Heart left ventricle (tissue), 16 donors: ENCODE results near the gene DCHS1. TPM values are rescaled to one million over a fixed set of nuclear protein-coding genes. Genes with fewer than 3 reads are reported as not detected.

Experiments
- ATAC-seq, 4 donors: fragments of 200-7000 bp; cut with Tn5 transposase; one replicate each; pipeline ENCODE4 v1.9.1; 2020 to 2022; ENCODE audit warnings: moderate library complexity in 4 of 4, mild to moderate bottlenecking in 3 of 4, moderate number of reproducible peaks in 1 of 4
- DNase-seq, 5 donors: peaks; one replicate each; pipeline ENCODE4 v3.0.0-alpha.2; 2020
- H3K27ac ChIP-seq, 12 donors: fragments of 200-600 bp; sonication (generic) in 4 of 12; one replicate each; pipeline versions ENCODE4 v1.5.0 to v1.8.0; 2016 to 2022; ENCODE audit warnings: mild to moderate bottlenecking in 2 of 12
- H3K27me3 ChIP-seq, 9 donors: fragments of 200-600 bp; sonication (generic) in 2 of 9; one replicate each; pipeline versions ENCODE4 v1.5.1 to v1.8.0; 2016 to 2022; ENCODE audit warnings: mild to moderate bottlenecking in 3 of 9
- H3K36me3 ChIP-seq, 9 donors: fragments of 200-600 bp; sonication (generic) in 2 of 9; one replicate each; pipeline versions ENCODE4 v1.5.0 to v1.8.0; 2018 to 2022; ENCODE audit warnings: mild to moderate bottlenecking in 2 of 9
- H3K4me1 ChIP-seq, 12 donors: fragments of 200-600 bp; sonication (generic) in 4 of 12; one replicate each; pipeline versions ENCODE4 v1.5.0 to v1.8.0; 2016 to 2022; ENCODE audit warnings: mild to moderate bottlenecking in 3 of 12
- H3K4me3 ChIP-seq, 12 donors: fragments of 200-600 bp; sonication (generic) in 4 of 12; one replicate each; pipeline versions ENCODE4 v1.5.0 to v1.8.0; 2017 to 2022; ENCODE audit warnings: mild to moderate bottlenecking in 9 of 12, moderate library complexity in 4 of 12
- H3K9me3 ChIP-seq, 12 donors: fragments of 200-600 bp; sonication (generic) in 4 of 12; one replicate each; pipeline versions ENCODE4 v1.5.0 to v1.8.0; 2016 to 2022; ENCODE audit warnings: mild to moderate bottlenecking in 1 of 12
- CTCF ChIP-seq, 12 donors: fragments of 200-600 bp; sonication (generic) in 4 of 12; IDR thresholded peaks; one replicate each; pipeline versions ENCODE4 v1.5.0 to v1.8.0; 2018 to 2022; ENCODE audit warnings: antibody characterized with exemption in 12 of 12, mild to moderate bottlenecking in 5 of 12
- POLR2A ChIP-seq, 2 donors: fragments of 450-650 bp; IDR thresholded peaks; one replicate each; pipeline ENCODE4 v1.6.1; 2017; ENCODE audit warnings: antibody characterized with exemption in 2 of 2, mild to moderate bottlenecking in 2 of 2, moderate library complexity in 2 of 2
- WGBS, 4 donors: extraction: QIAGEN DNeasy Blood & Tissue Kit in 2 of 4; methylation state at CpG; one replicate each; pipeline versions ENCODE4 v1.1.5 to v1.1.7; 2013 to 2018; 5-methylcytosine and 5-hydroxymethylcytosine counted together
- intact Hi-C, 10 donors: fragments of 100-400 bp; cut with DNase I; formaldehyde crosslinking; loops; one replicate each; pipeline versions ENCODE4 v1.11.1 to v1.14.2; 2022
- polyA plus RNA-seq, 2 donors: library from polyadenylated mRNA; stranded (reverse); fragments of 200-250 nt; gene quantifications; one replicate each; pipeline ENCODE4 v1.2.3, GENCODE V29; 2013
- total RNA-seq, 9 donors: library from RNA; depleted of rRNA in 2 of 9; stranded (reverse); fragments of >200 nt in 2 of 9; fragmentation: NEBNext Ultra II Directional in 3 of 9; extraction: Animal tissue kit (Norgen Biotek cat#: 25700) in 3 of 9; gene quantifications; one replicate each; pipeline versions ENCODE4 v1.1.0 to v1.2.4, GENCODE V29; 2016 to 2023
- donor health status: ischemic (EF 13 %, LVEDD 7.1; RV severe dilation, severe dysfunction).
- donor health status: healthy with polysubstance abuse.
- donor health status: DM: no; HTN: yes; CAD: no.
- donor health status: DM: no; HTN: no; CAD: no.
- donor health status: ischemic (EF 25% LVEDD 6.9; RV normal size, moderate dysfunction).
- donor health status: ischemic (EF 25% LVEDD 5.7; RV mildly dilated, moderate dysfunction).
- donor health status: healthy.
- donor health status: DM: yes; HTN: yes; CAD: no.
- donor health status: ischemic (EF 35%, LVEDD 5.7; RV mildly dilated, moderate dysfunction).
- donor health status: nonischemic (EF 11% LVEDD 7.7; RV severe dilation, severe dysfunction).
- donor health status: DM: yes; HTN: yes; CAD: no.
- donor health status: PGD.
- donor health status: ischemic (EF 29% LVEDD 5.4; RV normal size, mild dysfunction).
- donor health status: nonischemic (EF 23%, LVEDD 6.1; RV moderate dilation, normal function).

The DCHS1 gene
- total and polyA plus RNA-seq, 11 donors: 3.6 to 19.6 (median 10.5) TPM

GRCh38 chr11:6674862-6675261 is 19.3 kb upstream of the DCHS1 start:
- ATAC-seq (peak in 3 of 4 donors; percentile 31 to 72 (median 34)), DNase-seq (no peak)
- Histone ChIP-seq H3K4me1 (peaks cover 0 to 25% (median 2%) of the 10 kb centered on the region in 12 donors), H3K27ac (peak overlapping the region in 9 of 12 donors; percentile 47 to 73 (median 63)), H3K36me3 (peaks cover 0 to 4% (median 0%) of the 10 kb centered on the region in 9 donors), H3K27me3 (no peaks in the 10 kb centered on the region), H3K9me3 (no peaks in the 10 kb centered on the region), H3K4me3 (no peak overlapping the region)
- WGBS, 4 donors: 61 to 73% (median 72%) methylated on average over 4 of the region's 4 CpGs
- intact Hi-C loops: loop anchor here in 2 of 10 donors (1.0 to 10.0 kb wide), 2 partner anchors 15 to 290 kb away; no protein-coding TSS in a partner anchor
- no peak for TF ChIP-seq CTCF (IDR thresholded peaks at IDR 0.05)
- TF ChIP-seq POLR2A (IDR thresholded peaks at IDR 0.05): no peak

- intact Hi-C loops: loop anchor here in 2 of 10 donors (1.0 to 10.0 kb wide), 2 partner anchors 14 to 289 kb away; no protein-coding TSS in a partner anchor
- Histone ChIP-seq H3K36me3 (no peaks in the 10 kb centered on the region), H3K9me3 (no peaks in the 10 kb centered on the region), H3K4me1 (peaks cover 0 to 25% (median 2%) of the 10 kb centered on the region in 12 donors), H3K4me3 (no peak overlapping the region), H3K27ac (peak overlapping the region in 8 of 12 donors; percentile 47 to 73 (median 64)), H3K27me3 (no peaks in the 10 kb centered on the region)
- ATAC-seq: no peak
- WGBS, 4 donors: 87 to 92% (median 89%) methylated on average over 1 of the region's 1 CpG
- no peak for DNase-seq
- TF ChIP-seq POLR2A (IDR thresholded peaks at IDR 0.05) (no peak), CTCF (IDR thresholded peaks at IDR 0.05) (no peak)
These were observed 18.6 kb upstream of the DCHS1 start for GRCh38 chr11:6674219-6674597.

- Histone ChIP-seq H3K27ac (peak overlapping the region in 2 of 12 donors; percentile 62 to 73), H3K4me1 (peaks cover 0 to 25% (median 2%) of the 10 kb centered on the region in 12 donors), H3K27me3 (no peaks in the 10 kb centered on the region), H3K4me3 (no peak overlapping the region), H3K36me3 (no peaks in the 10 kb centered on the region), H3K9me3 (no peaks in the 10 kb centered on the region)
- intact Hi-C loops: loop anchor here in 2 of 10 donors (1.0 to 10.0 kb wide), 2 partner anchors 13 to 289 kb away; no protein-coding TSS in a partner anchor
- no peak for DNase-seq
- no peak for TF ChIP-seq POLR2A (IDR thresholded peaks at IDR 0.05)
- TF ChIP-seq CTCF (IDR thresholded peaks at IDR 0.05): no peak
- ATAC-seq: no peak
These were observed 18.1 kb upstream of the DCHS1 start for GRCh38 chr11:6673523-6674218.

GRCh38 chr11:6671991-6672390 is 16.4 kb upstream of the DCHS1 start:
- DNase-seq (no peak), ATAC-seq (no peak)
- intact Hi-C loops: loop anchor here in 1 of 10 donors (10.0 kb wide), 1 partner anchor 287 kb away; no protein-coding TSS in a partner anchor
- no peaks in the 10 kb centered on the region for H3K36me3 ChIP-seq
- no peak overlapping the region for H3K4me3 ChIP-seq
- no peak overlapping the region for H3K27ac ChIP-seq
- WGBS, 4 donors: 80 to 82% (median 82%) methylated on average over 2 of the region's 2 CpGs
- TF ChIP-seq POLR2A (IDR thresholded peaks at IDR 0.05) (no peak), CTCF (IDR thresholded peaks at IDR 0.05) (no peak)
- no peaks in the 10 kb centered on the region for H3K9me3 ChIP-seq
- H3K4me1 ChIP-seq: peaks cover 0 to 29% (median 4%) of the 10 kb centered on the region in 12 donors
- no peaks in the 10 kb centered on the region for H3K27me3 ChIP-seq
